GM10847 (cell line): Measurements from ENCODE around the gene FUT8.

Experiments
- POLR2A ChIP-seq: IDR thresholded peaks from 2 replicates; pipeline ENCODE4 v1.6.1; 2011; ENCODE audit not compliant: insufficient read length; ENCODE audit errors: extremely low read depth

FUT8 gene

GRCh38 chr14:65410640-65411039 is 1.9 kb upstream of the FUT8 start:
- TF ChIP-seq POLR2A, result no peak

- TF ChIP-seq POLR2A, result peak; percentile 77
Observed at GRCh38 chr14:65411656-65412031, 886 bp upstream of the FUT8 start.

GRCh38 chr14:65412856-65413738 is 567 bp downstream of the FUT8 start:
- peak; percentile 20 for TF ChIP-seq POLR2A

- no peak for TF ChIP-seq POLR2A
Observed at GRCh38 chr14:65413739-65414045, 1.2 kb downstream of the FUT8 start.

- TF ChIP-seq POLR2A, result no peak
Observed at GRCh38 chr14:65414961-65415589, 2.5 kb downstream of the FUT8 start.

GRCh38 chr14:65415613-65416012 is 3.1 kb downstream of the FUT8 start:
- TF ChIP-seq POLR2A, result no peak

GRCh38 chr14:65419593-65420252 is 7.2 kb downstream of the FUT8 start:
- TF ChIP-seq POLR2A, result no peak

- no peak for TF ChIP-seq POLR2A
Observed at GRCh38 chr14:65421201-65421981, 8.9 kb downstream of the FUT8 start.

GRCh38 chr14:65422088-65422834 is 9.7 kb downstream of the FUT8 start:
- no peak for TF ChIP-seq POLR2A

- TF ChIP-seq POLR2A, result no peak
Observed at GRCh38 chr14:65423982-65424381, 11.5 kb downstream of the FUT8 start.

GRCh38 chr14:65424531-65424930 is 12.0 kb downstream of the FUT8 start:
- TF ChIP-seq POLR2A, result no peak

GRCh38 chr14:65425885-65426284 is 13.4 kb downstream of the FUT8 start:
- no peak for TF ChIP-seq POLR2A

- no peak for TF ChIP-seq POLR2A
Observed at GRCh38 chr14:65428691-65429090, 16.2 kb downstream of the FUT8 start.

GRCh38 chr14:65429757-65430156 is 17.2 kb downstream of the FUT8 start:
- TF ChIP-seq POLR2A, result no peak

GRCh38 chr14:65431245-65431644 is 18.7 kb downstream of the FUT8 start:
- TF ChIP-seq POLR2A, result no peak
